Keratinocyte (primary cell): ENCODE measurements around the gene KAT8. TPM values are rescaled to one million over a fixed set of nuclear protein-coding genes. Genes with fewer than 3 reads are reported as not detected.

ENCODE experiments used
- DNase-seq: peaks from one replicate; pipeline ENCODE4 v3.0.0-alpha.2; 2011; ENCODE audit warnings: low read depth, missing footprints, low spot score
- FAIRE-seq: peaks from 2 replicates; lab custom pipeline; 2011; peaks lifted over from hg19 to GRCh38; lab: Jason Lieb, UNC
- H2AFZ ChIP-seq: 2 replicates; pipeline ENCODE4 v1.6.0; 2012; ENCODE audit warnings: low read length, control low read depth, inconsistent platforms; ENCODE audit not compliant: control insufficient read depth
- H3K27ac ChIP-seq: 2 replicates; pipeline ENCODE4 v1.5.1; 2011; ENCODE audit warnings: low read length; ENCODE audit not compliant: control insufficient read depth, insufficient read depth
- H3K27me3 ChIP-seq: 3 replicates; pipeline ENCODE4 v1.6.0; 2011; ENCODE audit warnings: low read length; ENCODE audit not compliant: control insufficient read depth, insufficient read depth; ENCODE audit errors: extremely low read depth
- H3K36me3 ChIP-seq, 2 experiments: 2 replicates in 1 of 2; 3 replicates in 1 of 2; pipeline ENCODE4 v1.5.1; 2011; ENCODE audit warnings: low read length in 2 of 2, mild to moderate bottlenecking in 1 of 2; ENCODE audit not compliant: control insufficient read depth in 2 of 2, insufficient read depth in 2 of 2; ENCODE audit errors: extremely low read depth in 1 of 2
- H3K4me1 ChIP-seq: 3 replicates; pipeline ENCODE4 v1.5.1; 2011; ENCODE audit warnings: low read length; ENCODE audit not compliant: control insufficient read depth, insufficient read depth; ENCODE audit errors: extremely low read depth
- H3K4me2 ChIP-seq: 3 replicates; pipeline ENCODE4 v1.6.0; 2011; ENCODE audit warnings: low read depth, low read length; ENCODE audit not compliant: control insufficient read depth, insufficient read depth; ENCODE audit errors: extremely low read depth
- H3K4me3 ChIP-seq, 3 experiments: fragments of 200-600 bp in 1 of 3; sonication (generic) in 1 of 3; 2 replicates in 2 of 3; 3 replicates in 1 of 3; pipeline ENCODE4 v1.5.1; 2011 to 2016; ENCODE audit warnings: low read length in 3 of 3, mild to moderate bottlenecking in 3 of 3, control low read depth in 2 of 3, inconsistent platforms in 1 of 3, low read depth in 1 of 3, mixed read lengths in 1 of 3, mixed run types in 1 of 3, moderate library complexity in 1 of 3; ENCODE audit not compliant: control insufficient read depth in 2 of 3, insufficient read depth in 2 of 3; ENCODE audit errors: extremely low read depth in 1 of 3
- H3K79me2 ChIP-seq: 2 replicates; pipeline ENCODE4 v1.6.0; 2012; ENCODE audit warnings: low read length; ENCODE audit not compliant: control insufficient read depth, insufficient read depth
- H3K9ac ChIP-seq: 3 replicates; pipeline ENCODE4 v1.6.0; 2011; ENCODE audit warnings: low read length; ENCODE audit not compliant: control insufficient read depth, insufficient read depth; ENCODE audit errors: extremely low read depth
- H3K9me1 ChIP-seq: 3 replicates; pipeline ENCODE4 v1.6.0; 2011; ENCODE audit warnings: low read length; ENCODE audit not compliant: control insufficient read depth, insufficient read depth; ENCODE audit errors: extremely low read depth
- H3K9me3 ChIP-seq: 2 replicates; pipeline ENCODE4 v1.5.1; 2012; ENCODE audit warnings: low read depth, low read length; ENCODE audit not compliant: control insufficient read depth
- H4K20me1 ChIP-seq: 3 replicates; pipeline ENCODE4 v1.6.0; 2011; ENCODE audit warnings: low read length; ENCODE audit not compliant: control insufficient read depth, insufficient read depth; ENCODE audit errors: extremely low read depth
- EZH2 ChIP-seq: IDR thresholded peaks from one replicate; pipeline ENCODE4 v1.6.1; 2012; ENCODE audit warnings: inconsistent platforms, mild to moderate bottlenecking, low read length, moderate library complexity
- dilution Hi-C: fragments of 300-500 bp; cut with MboI; formaldehyde crosslinking; loops from one replicate; pipeline ENCODE4 v1.7.0; 2020; ENCODE audit warnings: low sequenced_read_pairs; ENCODE audit not compliant: extremely low pct_ligation_motif_present
- polyA plus RNA-seq, 5 experiments: library from polyadenylated mRNA; depleted of rRNA in 3 of 5; stranded (reverse) in 3 of 5; stranded (forward) in 1 of 5; unstranded in 1 of 5; fragments of >200 nt; gene quantifications; 1 replicate in 1 of 5; 2 replicates in 3 of 5; 3 replicates in 1 of 5; pipeline versions ENCODE4 v1.2.1 to v1.2.3, GENCODE V29; 2011 to 2012; ENCODE audit warnings: missing spikeins in 2 of 5, low read depth in 1 of 5, low replicate concordance in 1 of 5
- TF ChIP-seq, protein P1 (sequence below), 3 experiments: IDR thresholded peaks in 1 of 3; conservative IDR thresholded peaks in 1 of 3; optimal IDR thresholded peaks in 1 of 3; 2 replicates in 2 of 3; 3 replicates in 1 of 3; pipeline versions ENCODE3 to v1.5.1; 2011; ENCODE audit warnings: low read length in 3 of 3, mild to moderate bottlenecking in 3 of 3, moderate library complexity in 2 of 3, control low read depth in 1 of 3, inconsistent platforms in 1 of 3; ENCODE audit not compliant: insufficient read depth in 2 of 3; ENCODE audit errors: extremely low read depth in 1 of 3

KAT8 gene
- polyA plus RNA-seq, 1 donor (not counting 4 experiments of a cell fraction or from before 2014, with no cell fraction given) = 26.4 TPM

DNA sequence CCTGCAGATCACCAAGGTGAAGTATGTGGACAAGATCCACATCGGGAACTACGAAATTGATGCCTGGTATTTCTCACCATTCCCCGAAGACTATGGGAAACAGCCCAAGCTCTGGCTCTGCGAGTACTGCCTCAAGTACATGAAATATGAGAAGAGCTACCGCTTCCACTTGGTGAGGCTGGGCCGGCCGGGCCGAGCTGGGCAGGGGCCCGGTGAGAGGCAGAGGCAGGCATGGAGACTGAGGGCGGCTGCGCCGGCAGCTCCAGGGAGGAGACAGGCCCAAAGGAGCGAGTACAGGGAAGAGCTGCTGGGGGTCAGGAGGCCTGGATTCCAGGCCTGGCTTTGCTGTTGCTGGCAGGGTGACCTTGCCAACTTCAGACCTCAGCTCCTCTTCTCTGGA, 9.7 kb downstream of the KAT8 start:
- DNase-seq (no peak), FAIRE-seq (no peak)
- no peak overlapping the region for H3K4me3 ChIP-seq
- no peak overlapping the region for H3K27ac ChIP-seq
- H2AFZ ChIP-seq = no peak overlapping the region
- H4K20me1 ChIP-seq = no peaks in the 10 kb centered on the region
- TF ChIP-seq EZH2 = no peak
- TF ChIP-seq, protein P1, sequence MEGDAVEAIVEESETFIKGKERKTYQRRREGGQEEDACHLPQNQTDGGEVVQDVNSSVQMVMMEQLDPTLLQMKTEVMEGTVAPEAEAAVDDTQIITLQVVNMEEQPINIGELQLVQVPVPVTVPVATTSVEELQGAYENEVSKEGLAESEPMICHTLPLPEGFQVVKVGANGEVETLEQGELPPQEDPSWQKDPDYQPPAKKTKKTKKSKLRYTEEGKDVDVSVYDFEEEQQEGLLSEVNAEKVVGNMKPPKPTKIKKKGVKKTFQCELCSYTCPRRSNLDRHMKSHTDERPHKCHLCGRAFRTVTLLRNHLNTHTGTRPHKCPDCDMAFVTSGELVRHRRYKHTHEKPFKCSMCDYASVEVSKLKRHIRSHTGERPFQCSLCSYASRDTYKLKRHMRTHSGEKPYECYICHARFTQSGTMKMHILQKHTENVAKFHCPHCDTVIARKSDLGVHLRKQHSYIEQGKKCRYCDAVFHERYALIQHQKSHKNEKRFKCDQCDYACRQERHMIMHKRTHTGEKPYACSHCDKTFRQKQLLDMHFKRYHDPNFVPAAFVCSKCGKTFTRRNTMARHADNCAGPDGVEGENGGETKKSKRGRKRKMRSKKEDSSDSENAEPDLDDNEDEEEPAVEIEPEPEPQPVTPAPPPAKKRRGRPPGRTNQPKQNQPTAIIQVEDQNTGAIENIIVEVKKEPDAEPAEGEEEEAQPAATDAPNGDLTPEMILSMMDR (optimal IDR thresholded peaks at IDR 0.05 in 1 of 3, IDR thresholded peaks at IDR 0.05 in 1 of 3, conservative IDR thresholded peaks at IDR 0.05 in 1 of 3; ENCODE audit: extremely low read depth in 1 of 3, insufficient read depth in 2 of 3, low read length in 3 of 3) = no peak
- dilution Hi-C loops = no loop called here
- peaks cover 5 to 28% of the 10 kb centered on the region in 2 experiments for H3K36me3 ChIP-seq
- no peaks in the 10 kb centered on the region for H3K9me1 ChIP-seq
- no peak overlapping the region for H3K4me2 ChIP-seq
- no peaks in the 10 kb centered on the region for H3K27me3 ChIP-seq
- H3K79me2 ChIP-seq = no peaks in the 10 kb centered on the region
- H3K9me3 ChIP-seq = no peaks in the 10 kb centered on the region
- H3K4me1 ChIP-seq = peaks cover 21% of the 10 kb centered on the region
- H3K9ac ChIP-seq = no peak overlapping the region

DNA sequence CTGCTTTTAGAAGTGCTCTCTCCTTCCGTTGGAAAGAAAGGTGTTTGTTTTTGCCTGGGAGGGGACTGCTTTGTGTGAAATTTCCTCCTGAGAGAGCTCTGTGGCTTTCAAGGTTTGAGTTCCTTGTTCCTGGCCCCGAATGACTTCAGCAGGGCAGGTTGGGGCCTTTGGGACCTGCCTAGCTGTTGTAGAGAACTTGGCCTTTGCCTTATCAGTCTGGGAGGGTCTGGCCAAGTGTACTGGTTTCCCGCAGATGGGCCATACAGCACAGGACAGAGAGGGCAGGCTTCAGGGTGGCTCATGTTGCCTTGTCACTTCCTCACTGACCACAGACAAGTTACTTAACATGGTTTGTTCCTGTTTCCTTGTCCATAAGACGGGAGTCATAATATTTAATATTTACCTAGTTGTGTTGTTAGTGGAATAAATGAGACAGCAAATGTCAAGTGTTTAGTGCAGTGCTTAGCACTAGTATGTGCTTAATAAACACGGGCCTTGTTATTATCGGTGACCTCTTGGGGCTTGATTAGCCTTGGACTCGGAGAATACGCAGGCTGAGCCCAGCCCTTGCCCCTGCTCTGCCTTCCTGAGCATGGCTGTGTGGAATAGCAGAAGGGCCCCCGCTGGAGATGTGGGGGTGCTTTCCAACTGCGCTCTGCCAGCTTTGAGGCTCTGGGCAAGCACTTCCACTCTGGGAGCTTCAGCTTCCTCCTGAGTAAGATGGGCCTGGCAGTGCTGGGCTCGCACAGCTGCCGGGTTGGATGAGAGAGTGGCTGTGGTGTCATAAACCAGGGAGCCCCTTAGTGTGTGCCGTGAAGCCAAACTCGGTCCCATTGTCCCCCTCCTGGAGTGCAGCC, 11.5 kb downstream of the KAT8 start:
- Histone ChIP-seq H3K4me2 (no peak overlapping the region), H3K9me1 (peaks cover 5% of the 10 kb centered on the region), H3K9me3 (no peaks in the 10 kb centered on the region), H4K20me1 (peaks cover 2% of the 10 kb centered on the region), H3K27me3 (no peaks in the 10 kb centered on the region), H2AFZ (no peak overlapping the region), H3K36me3 (peaks cover 12 to 35% of the 10 kb centered on the region in 2 experiments), H3K79me2 (peaks cover 15% of the 10 kb centered on the region), H3K27ac (peak overlapping the region; percentile 4), H3K4me1 (peaks cover 35% of the 10 kb centered on the region), H3K4me3 (no peak overlapping the region), H3K9ac (no peak overlapping the region)
- TF ChIP-seq, protein P1 (optimal IDR thresholded peaks at IDR 0.05 in 1 of 3, IDR thresholded peaks at IDR 0.05 in 1 of 3, conservative IDR thresholded peaks at IDR 0.05 in 1 of 3; ENCODE audit: extremely low read depth in 1 of 3, insufficient read depth in 2 of 3, low read length in 3 of 3) = no peak
- no peak for TF ChIP-seq EZH2
- dilution Hi-C loops = no loop called here
- DNase-seq (no peak), FAIRE-seq (no peak)
